HepG2 (cell line): ENCODE measurements around the gene EXOC7. TPM values are rescaled to one million over a fixed set of nuclear protein-coding genes. Genes with fewer than 3 reads are reported as not detected.

ENCODE experiments used
- microRNA-seq: library from miRNA; unstranded; fragments of <30 nt; microRNA quantifications from one replicate; pipeline ENCODE4, GENCODE V29; 2020
- polyA plus RNA-seq, 8 experiments: library from polyadenylated mRNA; depleted of rRNA in 3 of 8; stranded (reverse) in 7 of 8; unstranded in 1 of 8; fragments of >200 nt; fragmentation: Illumina TruSeq in 4 of 8; extraction: Trizol in 4 of 8; gene quantifications; 2 replicates each; pipeline versions ENCODE4 v1.2.1 to v1.2.3, GENCODE V29; 2011 to 2016; ENCODE audit warnings: low read depth in 4 of 8, missing spikeins in 1 of 8, mixed read lengths in 1 of 8; ENCODE audit not compliant: insufficient read depth in 1 of 8
- small RNA-seq, 3 experiments: library from RNA; depleted of rRNA; stranded (forward); fragments of <200 nt; gene quantifications; one replicate each; pipeline ENCODE3, GENCODE V24; 2012; ENCODE audit warnings: low read depth in 2 of 3, low replicate concordance in 1 of 3; ENCODE audit not compliant: insufficient read length in 3 of 3, insufficient read depth in 2 of 3
- total RNA-seq, 5 experiments: library from RNA; depleted of rRNA; stranded (reverse); fragments of >200 nt; fragmentation: Illumina TruSeq; extraction: Trizol; gene quantifications; 2 replicates each; pipeline ENCODE4 v1.2.3, GENCODE V29; 2016; ENCODE audit warnings: low read depth in 1 of 5
- TF ChIP-seq, protein P1 (sequence below): sonication (generic); formaldehyde crosslinking; IDR thresholded peaks from 2 replicates; pipeline ENCODE4 v1.4.0; 2020; ENCODE audit warnings: missing genetic modification reagents

Gene EXOC7
- total and polyA plus RNA-seq, 2 of the 13 experiments (the other 11 are each of a cell fraction or from before 2014, with no cell fraction given), result 86.9 to 116 TPM

- TF ChIP-seq, protein P1, sequence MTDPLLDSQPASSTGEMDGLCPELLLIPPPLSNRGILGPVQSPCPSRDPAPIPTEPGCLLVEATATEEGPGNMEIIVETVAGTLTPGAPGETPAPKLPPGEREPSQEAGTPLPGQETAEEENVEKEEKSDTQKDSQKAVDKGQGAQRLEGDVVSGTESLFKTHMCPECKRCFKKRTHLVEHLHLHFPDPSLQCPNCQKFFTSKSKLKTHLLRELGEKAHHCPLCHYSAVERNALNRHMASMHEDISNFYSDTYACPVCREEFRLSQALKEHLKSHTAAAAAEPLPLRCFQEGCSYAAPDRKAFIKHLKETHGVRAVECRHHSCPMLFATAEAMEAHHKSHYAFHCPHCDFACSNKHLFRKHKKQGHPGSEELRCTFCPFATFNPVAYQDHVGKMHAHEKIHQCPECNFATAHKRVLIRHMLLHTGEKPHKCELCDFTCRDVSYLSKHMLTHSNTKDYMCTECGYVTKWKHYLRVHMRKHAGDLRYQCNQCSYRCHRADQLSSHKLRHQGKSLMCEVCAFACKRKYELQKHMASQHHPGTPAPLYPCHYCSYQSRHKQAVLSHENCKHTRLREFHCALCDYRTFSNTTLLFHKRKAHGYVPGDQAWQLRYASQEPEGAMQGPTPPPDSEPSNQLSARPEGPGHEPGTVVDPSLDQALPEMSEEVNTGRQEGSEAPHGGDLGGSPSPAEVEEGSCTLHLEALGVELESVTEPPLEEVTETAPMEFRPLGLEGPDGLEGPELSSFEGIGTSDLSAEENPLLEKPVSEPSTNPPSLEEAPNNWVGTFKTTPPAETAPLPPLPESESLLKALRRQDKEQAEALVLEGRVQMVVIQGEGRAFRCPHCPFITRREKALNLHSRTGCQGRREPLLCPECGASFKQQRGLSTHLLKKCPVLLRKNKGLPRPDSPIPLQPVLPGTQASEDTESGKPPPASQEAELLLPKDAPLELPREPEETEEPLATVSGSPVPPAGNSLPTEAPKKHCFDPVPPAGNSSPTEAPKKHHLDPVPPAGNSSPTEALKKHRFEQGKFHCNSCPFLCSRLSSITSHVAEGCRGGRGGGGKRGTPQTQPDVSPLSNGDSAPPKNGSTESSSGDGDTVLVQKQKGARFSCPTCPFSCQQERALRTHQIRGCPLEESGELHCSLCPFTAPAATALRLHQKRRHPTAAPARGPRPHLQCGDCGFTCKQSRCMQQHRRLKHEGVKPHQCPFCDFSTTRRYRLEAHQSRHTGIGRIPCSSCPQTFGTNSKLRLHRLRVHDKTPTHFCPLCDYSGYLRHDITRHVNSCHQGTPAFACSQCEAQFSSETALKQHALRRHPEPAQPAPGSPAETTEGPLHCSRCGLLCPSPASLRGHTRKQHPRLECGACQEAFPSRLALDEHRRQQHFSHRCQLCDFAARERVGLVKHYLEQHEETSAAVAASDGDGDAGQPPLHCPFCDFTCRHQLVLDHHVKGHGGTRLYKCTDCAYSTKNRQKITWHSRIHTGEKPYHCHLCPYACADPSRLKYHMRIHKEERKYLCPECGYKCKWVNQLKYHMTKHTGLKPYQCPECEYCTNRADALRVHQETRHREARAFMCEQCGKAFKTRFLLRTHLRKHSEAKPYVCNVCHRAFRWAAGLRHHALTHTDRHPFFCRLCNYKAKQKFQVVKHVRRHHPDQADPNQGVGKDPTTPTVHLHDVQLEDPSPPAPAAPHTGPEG, result 0 out of 2 replicates have a peak, but pooled peaks have one; percentile 64
- TF ChIP-seq, all 625 proteins: peak for 162
Measured at GRCh38 chr17:76032073-76032779, 71.4 kb downstream of the EXOC7 start (continued).

Small RNAs within 50 kb of the gene (microRNA-seq; reads per million reads assigned to microRNA genes)
- gene MIR6868, result 2.4 reads per million, percentile 13 among the genes with 10 or more reads in this experiment

Small RNAs within 50 kb of the gene (small RNA-seq; reads per million reads assigned to genes)
- gene MIR6868, result 0.10 to 12.6 (median 3.6) reads per million in 3 experiments

Other genes starting within 250 kb of the EXOC7 start
- gene WBP2, start 248.5 kb downstream of the EXOC7 start, total RNA-seq (2016; rRNA removed; fragmentation: Illumina TruSeq; extraction: Trizol), result 28.2 and 29.2 TPM in 2 replicates
- gene WBP2, start 248.5 kb downstream of the EXOC7 start, polyA plus RNA-seq (2011; rRNA removed), result 29.5 and 34.6 TPM in 2 replicates
- 59.7 and 82.0 TPM in 2 replicates for gene TRIM47, start 225.2 kb downstream of the EXOC7 start, total RNA-seq (2016; rRNA removed; fragmentation: Illumina TruSeq; extraction: Trizol)
- gene TRIM47, start 225.2 kb downstream of the EXOC7 start, polyA plus RNA-seq (2011; rRNA removed), result 33.5 and 45.8 TPM in 2 replicates
- 22.4 and 24.6 TPM in 2 replicates for gene TRIM65, start 206.8 kb downstream of the EXOC7 start, total RNA-seq (2016; rRNA removed; fragmentation: Illumina TruSeq; extraction: Trizol)
- 10.3 and 15.2 TPM in 2 replicates for gene TRIM65, start 206.8 kb downstream of the EXOC7 start, polyA plus RNA-seq (2011; rRNA removed)
- 88.8 and 125 TPM in 2 replicates for gene MRPL38, start 198.9 kb downstream of the EXOC7 start, total RNA-seq (2016; rRNA removed; fragmentation: Illumina TruSeq; extraction: Trizol)
- 83.7 and 91.0 TPM in 2 replicates for gene MRPL38, start 198.9 kb downstream of the EXOC7 start, polyA plus RNA-seq (2011; rRNA removed)
- 3.5 and 8.1 TPM in 2 replicates for gene FBF1, start 162.7 kb downstream of the EXOC7 start, total RNA-seq (2016; rRNA removed; fragmentation: Illumina TruSeq; extraction: Trizol)
- gene FBF1, start 162.7 kb downstream of the EXOC7 start, polyA plus RNA-seq (2011; rRNA removed), result 2.4 and 2.7 TPM in 2 replicates
- gene ACOX1, start 124.6 kb downstream of the EXOC7 start, total RNA-seq (2016; rRNA removed; fragmentation: Illumina TruSeq; extraction: Trizol), result 120 and 156 TPM in 2 replicates
- gene ACOX1, start 124.6 kb downstream of the EXOC7 start, polyA plus RNA-seq (2011; rRNA removed), result 84.2 and 86.4 TPM in 2 replicates
- 14.7 and 18.0 TPM in 2 replicates for gene TEN1, start 124.5 kb downstream of the EXOC7 start, total RNA-seq (2016; rRNA removed; fragmentation: Illumina TruSeq; extraction: Trizol)
- gene TEN1, start 124.5 kb downstream of the EXOC7 start, polyA plus RNA-seq (2011; rRNA removed), result 21.3 and 29.4 TPM in 2 replicates
- 2.0 and 5.8 TPM in 2 replicates for gene CDK3, start 102.9 kb downstream of the EXOC7 start, total RNA-seq (2016; rRNA removed; fragmentation: Illumina TruSeq; extraction: Trizol)
- gene CDK3, start 102.9 kb downstream of the EXOC7 start, polyA plus RNA-seq (2011; rRNA removed), result 11.4 and 18.0 TPM in 2 replicates
- gene EVPL, start 76.5 kb downstream of the EXOC7 start, total RNA-seq (2016; rRNA removed; fragmentation: Illumina TruSeq; extraction: Trizol), result 3.6 and 8.2 TPM in 2 replicates
- gene EVPL, start 76.5 kb downstream of the EXOC7 start, polyA plus RNA-seq (2011; rRNA removed), result 2.1 and 4.3 TPM in 2 replicates
- 39.8 and 89.7 TPM in 2 replicates for gene SRP68, start 31.3 kb downstream of the EXOC7 start, total RNA-seq (2016; rRNA removed; fragmentation: Illumina TruSeq; extraction: Trizol)
- gene SRP68, start 31.3 kb downstream of the EXOC7 start, polyA plus RNA-seq (2011; rRNA removed), result 74.3 and 79.0 TPM in 2 replicates
- 0.20 and 0.58 TPM in 2 replicates for gene GALR2, start 29.0 kb downstream of the EXOC7 start, total RNA-seq (2016; rRNA removed; fragmentation: Illumina TruSeq; extraction: Trizol)
- 0.48 and 0.84 TPM in 2 replicates for gene GALR2, start 29.0 kb downstream of the EXOC7 start, polyA plus RNA-seq (2011; rRNA removed)
- 0.15 TPM in 1 of 2 replicates, not detected in the other for gene ZACN, start 24.6 kb downstream of the EXOC7 start, total RNA-seq (2016; rRNA removed; fragmentation: Illumina TruSeq; extraction: Trizol)
- gene ZACN, start 24.6 kb downstream of the EXOC7 start, polyA plus RNA-seq (2011; rRNA removed), result 0.04 and 0.11 TPM in 2 replicates
- gene FOXJ1, start 37.5 kb upstream of the EXOC7 start, total RNA-seq (2016; rRNA removed; fragmentation: Illumina TruSeq; extraction: Trizol), result 1.4 and 1.6 TPM in 2 replicates
- 0.98 and 1.2 TPM in 2 replicates for gene FOXJ1, start 37.5 kb upstream of the EXOC7 start, polyA plus RNA-seq (2011; rRNA removed)
- gene RNF157, start 136.7 kb upstream of the EXOC7 start, total RNA-seq (2016; rRNA removed; fragmentation: Illumina TruSeq; extraction: Trizol), result 1.4 and 1.5 TPM in 2 replicates
- 0.44 and 0.82 TPM in 2 replicates for gene RNF157, start 136.7 kb upstream of the EXOC7 start, polyA plus RNA-seq (2011; rRNA removed)
- gene UBALD2, start 161.6 kb upstream of the EXOC7 start, total RNA-seq (2016; rRNA removed; fragmentation: Illumina TruSeq; extraction: Trizol), result 3.3 and 5.3 TPM in 2 replicates
- gene UBALD2, start 161.6 kb upstream of the EXOC7 start, polyA plus RNA-seq (2011; rRNA removed), result 50.5 and 89.7 TPM in 2 replicates
- 2.7 and 3.7 TPM in 2 replicates for gene QRICH2, start 204.5 kb upstream of the EXOC7 start, total RNA-seq (2016; rRNA removed; fragmentation: Illumina TruSeq; extraction: Trizol)
- 5.7 and 11.5 TPM in 2 replicates for gene QRICH2, start 204.5 kb upstream of the EXOC7 start, polyA plus RNA-seq (2011; rRNA removed)